ENCODE data around the gene ERCC1.
"Not testable (repeated sequence)": the region's sequence is repeated elsewhere in the genome, so short reads cannot be mapped to it uniquely, and the experiment has no call there.

ERCC1 gene

DNA sequence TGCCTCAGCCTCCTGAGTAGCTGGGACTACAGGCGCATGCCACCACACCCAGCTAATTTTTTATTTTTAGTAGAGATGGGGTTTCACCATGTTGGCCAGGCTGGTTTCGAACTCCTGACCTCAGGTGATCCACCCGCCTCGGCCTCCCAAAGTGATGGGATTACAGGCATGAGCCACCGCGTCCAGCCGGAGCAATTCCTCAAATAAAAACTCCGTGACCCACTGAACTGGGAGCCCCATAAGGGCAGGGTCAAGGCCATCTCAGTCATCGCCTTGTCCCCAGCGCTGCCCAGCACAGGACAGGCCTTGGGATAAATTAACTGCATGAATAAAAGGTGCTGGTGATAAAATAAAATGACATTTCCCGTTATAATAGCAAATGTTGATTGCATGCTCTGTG, 6.2 kb upstream of the ERCC1 start:
- not testable (repeated sequence) for DNase-seq (ENCODE audit: low read depth)

DNA sequence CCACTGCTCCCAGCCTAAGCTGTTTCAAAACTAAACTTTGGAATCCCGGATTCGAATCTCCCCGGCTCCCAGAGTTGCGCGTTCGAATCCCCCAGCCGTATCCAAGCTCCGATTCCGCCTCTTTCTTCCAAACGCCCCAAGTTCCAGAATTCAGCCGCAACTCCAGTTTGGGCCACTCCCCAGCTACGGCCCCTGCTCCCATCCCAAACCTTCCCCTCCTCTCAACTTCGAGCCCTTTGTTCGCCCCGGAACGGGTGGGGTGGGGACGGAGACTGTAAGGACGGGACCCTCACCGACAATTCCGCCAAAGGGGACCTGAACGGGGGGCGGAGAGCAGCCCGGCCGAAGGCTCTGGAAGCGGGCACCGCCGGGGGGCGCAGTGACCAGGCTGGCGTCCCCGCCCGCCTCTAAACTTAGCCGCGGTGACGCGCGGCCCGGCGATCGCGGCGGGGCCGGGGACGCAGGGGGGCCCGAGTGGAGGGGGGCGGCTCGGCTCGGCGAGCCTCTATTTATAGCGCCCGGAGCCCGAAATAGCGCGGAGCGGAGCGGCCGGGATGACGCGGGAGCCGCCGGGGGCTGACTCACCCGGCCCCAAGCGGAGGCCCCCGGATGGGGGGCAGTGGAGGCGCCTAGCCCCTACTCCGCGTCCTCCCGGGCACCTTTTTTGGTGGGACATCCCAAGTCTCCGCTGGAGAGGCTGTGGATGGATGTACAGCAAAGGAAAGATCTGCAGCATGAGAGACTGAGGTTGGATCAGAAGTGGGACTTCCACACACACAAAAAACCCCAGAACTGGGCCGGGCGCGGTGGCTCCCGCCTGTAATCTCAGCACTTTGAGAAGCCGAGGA, 4.9 kb upstream of the ERCC1 start:
- no peak for DNase-seq (ENCODE audit: low read depth)

DNA sequence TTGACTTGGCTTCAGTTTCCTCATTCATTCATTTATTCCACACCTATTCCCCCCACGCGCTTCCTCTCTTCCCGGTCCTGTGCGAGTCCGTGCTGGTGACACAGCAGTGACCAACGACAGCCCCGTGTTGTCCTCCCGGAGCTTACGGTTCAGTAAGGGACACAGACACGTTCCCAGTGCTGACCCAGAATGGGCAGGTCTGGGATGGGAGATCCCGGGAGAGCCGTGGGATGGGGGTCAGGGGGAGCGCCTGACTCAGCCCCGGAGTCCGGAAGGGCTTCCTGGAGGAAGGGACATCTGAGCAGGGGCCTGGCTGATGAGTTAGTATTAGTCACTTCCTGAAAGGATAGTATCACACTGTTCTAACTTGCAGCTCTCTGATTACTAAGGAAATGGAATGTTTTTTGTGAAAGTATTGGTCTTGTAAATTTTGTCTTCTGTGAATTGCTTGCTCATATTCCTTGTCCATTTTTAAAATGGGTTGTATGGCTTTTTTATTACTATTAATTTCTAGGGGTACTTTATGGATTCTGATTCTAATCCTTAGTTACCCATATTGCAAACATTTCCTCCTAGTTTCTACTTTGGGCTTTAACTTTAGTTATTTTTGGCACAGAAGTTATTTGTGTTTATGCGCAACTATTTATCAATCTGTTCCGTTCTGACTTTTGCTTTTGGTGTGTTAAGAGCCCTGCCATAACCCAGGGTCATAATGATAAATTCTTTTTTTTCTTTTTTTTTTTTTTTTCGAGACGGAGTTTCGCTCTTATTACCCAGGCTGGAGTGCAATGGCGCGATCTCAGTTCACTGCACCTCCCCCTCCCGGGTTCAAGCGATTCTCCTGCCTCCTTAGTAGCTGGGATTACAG, 708 bp upstream of the ERCC1 start:
- DNase-seq (ENCODE audit: low read depth): peak; percentile 39

DNA sequence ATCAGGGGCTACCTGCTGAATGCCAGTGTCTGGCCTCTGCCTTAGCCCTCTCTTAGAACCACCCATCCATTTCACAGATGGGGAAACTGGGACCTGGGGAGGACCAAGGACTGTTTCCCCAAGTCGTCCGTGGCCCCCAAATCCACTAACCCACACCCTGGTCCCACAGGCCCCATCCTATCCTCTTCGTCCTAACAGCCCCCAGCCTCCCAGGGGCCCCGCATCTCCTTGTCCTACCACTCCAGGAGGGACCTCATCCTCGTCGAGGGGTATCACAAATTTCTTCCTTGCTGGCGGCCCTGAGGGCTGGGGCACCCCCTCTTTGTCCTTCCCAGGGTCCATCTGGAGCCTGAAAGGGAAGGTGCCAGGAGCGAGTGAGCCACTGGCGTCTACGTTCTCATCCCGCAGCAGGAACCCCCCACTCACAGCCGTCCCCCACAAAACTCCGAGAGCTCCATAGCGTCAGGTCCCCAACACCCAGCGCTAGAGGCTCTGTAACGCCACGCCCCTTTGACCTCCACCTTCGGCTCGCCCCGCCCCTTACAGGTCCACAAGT, 606 bp downstream of the ERCC1 start:
- no peak for DNase-seq (ENCODE audit: low read depth)

DNA sequence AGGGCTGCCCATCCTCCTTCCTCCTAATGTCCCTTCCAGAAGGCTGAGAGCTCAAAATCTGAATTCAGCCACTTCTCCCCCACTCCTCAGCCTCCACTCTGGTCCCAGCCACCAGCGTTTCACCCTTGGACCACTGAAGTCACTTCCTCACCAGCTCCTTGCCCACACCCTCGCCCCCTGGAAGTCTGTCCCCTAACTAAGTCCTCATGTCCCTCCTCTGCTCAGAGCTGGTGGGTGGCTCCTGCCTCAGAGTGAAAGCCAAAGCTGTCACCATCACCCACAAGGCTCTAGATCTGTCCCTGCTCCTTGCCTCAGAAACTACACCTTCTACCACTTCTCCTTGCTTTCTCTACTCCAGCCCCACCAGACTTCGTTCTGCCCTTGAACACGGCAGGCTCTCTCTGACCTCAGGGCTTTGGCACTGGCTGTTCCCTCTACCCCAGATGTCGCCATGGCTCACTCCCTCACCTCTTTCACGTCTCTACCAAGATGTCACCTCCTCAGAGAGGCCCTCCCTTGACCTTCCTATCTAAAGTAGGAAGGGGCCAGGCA, 1.7 kb downstream of the ERCC1 start:
- DNase-seq (ENCODE audit: low read depth): no peak

DNA sequence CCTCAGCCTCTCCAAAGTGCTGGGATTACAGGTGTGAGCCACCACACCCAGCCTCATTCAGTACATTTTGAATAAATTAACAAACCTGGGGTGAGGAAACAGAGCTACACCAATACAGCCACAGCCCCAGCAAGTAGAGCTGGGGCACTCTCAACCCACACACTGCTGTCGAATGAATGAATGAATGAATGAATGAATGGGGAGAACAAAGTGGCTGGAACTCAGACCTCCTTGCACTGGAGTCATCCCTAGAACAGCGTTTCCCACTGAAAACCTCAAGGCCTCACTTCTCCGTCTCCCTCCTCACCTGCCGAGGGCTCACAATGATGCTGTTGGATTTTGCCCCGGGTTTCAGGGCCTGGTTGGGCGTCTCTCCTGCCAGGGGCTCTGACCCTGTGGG, 2.8 kb downstream of the ERCC1 start:
- DNase-seq (ENCODE audit: low read depth): no peak

DNA sequence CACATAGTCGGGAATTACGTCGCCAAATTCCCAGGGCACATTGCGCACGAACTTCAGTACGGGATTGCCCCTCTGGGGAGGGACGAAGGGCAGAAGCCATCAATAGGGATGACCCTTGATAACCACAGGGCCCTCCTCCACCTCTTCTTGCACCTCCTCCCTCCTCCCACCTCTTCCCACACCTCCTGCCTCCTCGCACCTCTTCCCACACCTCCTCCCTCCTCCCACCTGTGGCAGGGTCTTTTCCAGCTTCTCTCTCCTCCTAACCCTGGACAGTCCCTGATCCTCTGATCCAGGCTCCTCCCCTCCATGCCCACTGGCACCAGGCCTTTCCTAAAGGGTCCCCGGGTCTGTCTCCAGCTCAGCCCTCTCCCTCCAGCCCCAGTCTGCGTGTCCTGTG, 3.4 kb downstream of the ERCC1 start:
- DNase-seq (ENCODE audit: low read depth): no peak

DNA sequence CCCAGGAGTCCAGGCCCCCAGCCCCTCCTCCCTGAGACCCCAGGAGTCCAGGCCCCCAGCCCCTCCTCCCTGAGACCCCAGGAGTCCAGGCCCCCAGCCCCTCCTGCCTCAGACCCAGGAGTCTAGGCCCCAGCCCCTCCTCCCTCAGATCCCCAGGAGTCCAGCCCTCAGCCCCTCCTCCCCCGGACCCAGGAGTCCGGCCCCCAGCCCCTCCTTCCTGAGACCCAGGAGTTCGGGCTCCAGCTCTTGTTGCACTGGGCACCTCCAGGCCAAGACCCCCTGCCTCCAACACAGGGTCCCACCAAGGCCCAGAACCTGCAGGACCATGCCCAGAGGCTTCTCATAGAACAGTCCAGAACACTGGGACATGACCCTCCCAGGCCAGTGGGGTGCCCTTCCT, 3.8 kb downstream of the ERCC1 start:
- DNase-seq (ENCODE audit: low read depth): no peak

DNA sequence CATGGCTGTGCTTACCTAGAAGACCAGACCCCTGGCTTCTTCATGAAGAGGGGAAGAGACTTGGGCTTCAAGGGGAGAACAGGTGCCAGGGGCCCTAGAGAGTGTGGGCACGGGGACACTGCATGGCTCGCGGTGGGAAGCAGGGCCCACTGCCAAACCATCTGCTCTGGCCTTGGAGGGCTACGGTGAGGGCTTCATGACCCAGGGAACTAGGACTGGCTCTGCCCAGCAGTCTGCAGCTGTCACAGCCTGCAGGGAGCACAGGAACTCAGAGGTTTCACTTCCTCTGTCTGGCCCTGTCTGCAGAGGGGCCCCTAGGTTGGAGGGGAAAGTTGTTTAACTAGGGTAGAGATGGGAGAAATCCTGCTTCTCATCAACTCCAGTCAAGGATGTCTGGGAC, 4.3 kb downstream of the ERCC1 start:
- no peak for DNase-seq (ENCODE audit: low read depth)

DNA sequence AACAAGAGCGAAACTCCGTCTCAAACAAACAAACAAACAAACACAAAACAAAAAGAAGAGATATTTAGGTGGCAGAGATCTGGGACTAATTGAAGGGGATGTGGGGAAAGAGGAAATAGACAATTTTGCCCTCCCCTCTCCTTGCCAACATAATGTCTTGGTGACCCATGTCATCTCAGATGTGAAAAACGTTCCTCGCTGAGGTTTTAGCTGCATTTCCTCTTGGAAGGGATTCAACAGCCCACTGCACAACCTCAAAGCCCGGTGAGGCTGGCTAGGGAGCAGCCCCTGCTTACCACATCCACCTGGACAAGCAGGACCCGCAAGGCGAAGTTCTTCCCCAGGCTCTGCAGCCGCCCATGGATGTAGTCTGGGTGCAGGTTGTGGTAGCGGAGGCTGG, 4.9 kb downstream of the ERCC1 start:
- no peak for DNase-seq (ENCODE audit: low read depth)

DNA sequence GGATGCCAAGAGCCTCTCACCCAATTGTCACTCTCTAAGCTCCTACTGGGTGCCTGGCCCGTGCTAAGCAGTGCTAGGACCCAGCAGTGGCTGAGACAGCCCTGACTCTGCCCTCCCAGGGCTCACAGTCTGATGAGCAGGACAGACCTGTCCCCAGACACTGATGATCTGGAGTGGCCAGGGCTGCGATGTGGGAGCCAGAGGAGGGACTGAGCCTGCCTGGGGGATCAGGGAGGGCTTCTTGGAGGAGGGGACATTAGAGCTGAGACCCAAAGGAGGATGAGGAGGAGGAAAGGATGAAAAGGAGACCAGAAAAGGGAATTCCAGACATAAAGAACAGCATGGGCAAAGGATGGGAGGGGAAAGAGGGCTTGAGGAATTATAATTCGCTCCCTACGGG, 6.6 kb downstream of the ERCC1 start:
- DNase-seq (ENCODE audit: low read depth): no peak

DNA sequence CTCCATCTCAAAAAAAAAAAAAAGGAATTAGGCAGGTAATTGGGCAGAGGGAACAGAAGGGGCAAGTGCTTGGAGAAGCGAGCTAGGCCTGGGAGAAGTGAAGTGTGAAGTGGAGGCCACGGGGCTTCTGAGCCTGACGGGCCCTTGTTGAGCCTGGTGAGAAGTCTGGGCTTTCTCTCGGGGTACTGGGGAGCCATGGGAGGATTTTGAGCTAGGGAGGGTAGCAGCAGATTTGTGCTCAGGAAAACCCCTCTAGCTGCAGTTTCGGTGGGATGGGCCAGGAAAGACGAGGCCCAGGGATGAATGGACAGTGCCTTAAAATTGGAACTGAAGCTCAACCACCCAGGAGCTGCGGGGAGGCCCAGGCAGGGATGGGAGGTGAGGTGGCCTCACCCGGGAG, 9.2 kb downstream of the ERCC1 start:
- no peak for DNase-seq (ENCODE audit: low read depth)

DNA sequence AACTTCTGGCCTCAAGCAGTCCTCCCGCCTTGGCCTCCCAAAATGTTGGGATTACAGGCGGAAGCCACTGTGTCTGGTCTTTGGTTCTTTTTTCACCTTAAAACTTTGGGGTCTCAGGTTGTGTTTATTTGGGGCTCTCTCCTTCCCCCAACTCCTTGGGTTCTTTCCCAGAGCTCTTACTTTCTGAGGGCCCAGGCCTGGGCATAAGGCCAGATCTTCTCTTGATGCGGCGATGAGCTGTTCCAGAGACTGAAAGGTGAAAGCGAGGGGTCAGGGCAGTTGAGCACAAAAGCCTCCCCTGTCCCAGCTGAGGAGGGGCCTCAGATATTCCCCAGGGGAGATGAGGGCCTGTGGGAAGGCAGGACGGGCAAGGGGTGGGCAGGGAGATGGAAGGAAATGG, 10.2 kb downstream of the ERCC1 start:
- DNase-seq (ENCODE audit: low read depth): no peak

DNA sequence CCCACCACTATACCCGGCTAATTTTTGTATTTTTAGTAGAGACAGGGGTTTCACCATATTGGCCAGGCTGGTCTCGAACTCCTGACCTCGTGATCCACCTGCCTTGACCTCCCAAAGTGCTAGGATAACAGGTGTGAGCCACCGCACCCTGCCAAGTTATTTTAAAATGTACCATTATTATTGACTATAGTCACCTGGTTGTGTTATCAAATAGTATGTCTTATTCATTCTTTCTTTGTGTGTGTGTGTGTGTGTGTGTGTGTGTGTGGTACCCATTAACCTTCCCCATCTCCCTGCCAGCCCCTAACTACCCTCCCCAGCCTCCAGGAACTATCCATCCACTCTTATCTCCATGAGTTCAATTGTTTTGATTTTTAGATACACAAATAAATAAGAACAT, 13.4 kb downstream of the ERCC1 start:
- DNase-seq (ENCODE audit: low read depth): not testable (repeated sequence)

DNA sequence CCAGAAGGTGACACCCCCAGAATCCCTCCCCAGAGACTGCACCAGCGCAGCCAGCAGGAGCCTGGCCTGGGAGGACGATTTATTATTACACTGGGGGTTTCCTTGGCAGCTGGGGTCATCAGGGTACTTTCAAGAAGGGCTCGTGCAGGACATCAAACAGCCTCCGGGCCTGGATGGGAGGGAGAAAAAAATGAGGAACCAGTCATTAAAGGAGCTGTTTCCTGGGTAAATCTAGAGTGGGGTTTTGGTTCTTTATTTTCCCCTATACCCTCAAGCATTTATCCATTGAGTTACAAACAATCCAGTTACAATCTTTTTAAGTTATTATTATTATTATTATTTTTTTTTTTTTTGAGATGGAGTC, 14.2 kb downstream of the ERCC1 start:
- no peak for DNase-seq (ENCODE audit: low read depth)

DNA sequence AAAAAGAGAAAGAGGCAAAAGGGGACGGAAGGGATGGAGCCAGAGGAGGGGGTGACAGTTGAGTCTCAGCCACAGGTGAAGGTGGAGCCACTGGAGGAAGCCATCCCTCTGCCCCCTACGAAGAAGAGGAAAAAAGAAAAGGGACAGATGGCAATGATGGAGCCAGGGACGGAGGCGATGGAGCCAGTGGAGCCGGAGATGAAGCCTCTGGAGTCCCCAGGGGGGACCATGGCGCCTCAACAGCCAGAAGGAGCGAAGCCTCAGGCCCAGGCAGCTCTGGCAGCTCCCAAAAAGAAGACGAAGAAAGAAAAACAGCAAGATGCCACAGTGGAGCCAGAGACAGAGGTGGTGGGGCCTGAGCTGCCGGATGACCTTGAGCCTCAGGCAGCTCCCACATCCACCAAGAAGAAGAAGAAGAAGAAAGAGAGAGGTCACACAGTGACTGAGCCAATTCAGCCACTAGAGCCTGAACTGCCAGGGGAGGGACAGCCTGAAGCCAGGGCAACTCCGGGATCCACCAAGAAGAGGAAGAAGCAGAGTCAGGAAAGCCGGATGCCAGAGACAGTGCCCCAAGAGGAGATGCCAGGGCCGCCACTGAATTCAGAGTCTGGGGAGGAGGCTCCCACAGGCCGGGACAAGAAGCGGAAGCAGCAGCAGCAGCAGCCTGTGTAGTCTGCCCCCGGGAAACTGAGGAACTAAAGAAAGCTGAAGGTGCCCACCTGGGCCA, 14.7 kb downstream of the ERCC1 start:
- DNase-seq (ENCODE audit: low read depth): no peak

DNA sequence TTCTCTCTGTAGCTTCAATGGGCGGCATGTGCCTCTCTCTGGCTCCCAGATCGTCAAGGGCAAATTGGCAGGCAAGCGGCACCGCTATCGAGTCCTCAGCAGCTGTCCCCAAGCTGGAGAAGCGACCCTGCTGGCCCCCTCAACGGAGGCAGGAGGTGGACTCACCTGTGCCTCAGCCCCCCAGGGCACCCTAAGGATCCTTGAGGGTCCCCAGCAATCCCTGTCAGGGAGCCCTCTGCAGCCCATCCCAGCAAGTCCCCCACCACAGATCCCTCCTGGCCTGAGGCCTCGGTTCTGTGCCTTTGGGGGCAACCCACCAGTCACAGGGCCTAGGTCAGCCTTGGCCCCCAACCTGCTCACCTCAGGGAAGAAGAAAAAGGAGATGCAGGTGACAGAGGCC, 15.6 kb downstream of the ERCC1 start:
- DNase-seq (ENCODE audit: low read depth): no peak

DNA sequence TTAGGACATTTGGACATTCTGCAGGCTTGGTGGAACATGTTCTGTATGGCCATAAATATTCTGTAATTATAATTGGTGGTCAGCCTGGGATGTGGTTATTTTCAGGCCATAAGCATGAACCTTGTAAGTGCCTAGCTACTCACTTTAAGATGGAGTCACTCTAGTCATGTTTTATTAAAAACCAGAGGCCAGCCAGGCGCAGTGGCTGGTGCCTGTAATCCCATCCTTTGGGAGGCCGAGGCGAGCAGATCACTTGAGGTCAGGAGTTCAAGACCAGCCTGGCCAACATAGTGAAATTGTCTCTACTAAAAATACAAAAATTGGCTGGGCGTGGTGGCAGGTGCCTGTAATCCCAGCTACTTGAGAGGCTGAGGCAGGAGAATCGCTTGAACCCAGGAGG, 16.1 kb downstream of the ERCC1 start:
- not testable (repeated sequence) for DNase-seq (ENCODE audit: low read depth)

DNA sequence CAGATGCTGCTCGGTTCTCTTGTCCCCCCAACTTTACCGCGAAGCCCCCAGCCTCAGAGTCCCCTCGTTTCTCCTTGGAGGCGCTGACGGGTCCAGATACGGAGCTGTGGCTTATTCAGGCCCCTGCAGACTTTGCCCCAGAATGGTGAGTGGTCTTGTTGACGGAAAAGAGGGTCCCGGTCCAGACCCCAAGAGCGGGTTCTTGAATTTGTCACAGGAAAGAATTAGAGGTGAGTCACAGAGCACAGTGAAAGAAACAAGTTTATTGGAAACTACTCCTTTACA, 16.7 kb downstream of the ERCC1 start:
- no peak for DNase-seq (ENCODE audit: low read depth)

DNA sequence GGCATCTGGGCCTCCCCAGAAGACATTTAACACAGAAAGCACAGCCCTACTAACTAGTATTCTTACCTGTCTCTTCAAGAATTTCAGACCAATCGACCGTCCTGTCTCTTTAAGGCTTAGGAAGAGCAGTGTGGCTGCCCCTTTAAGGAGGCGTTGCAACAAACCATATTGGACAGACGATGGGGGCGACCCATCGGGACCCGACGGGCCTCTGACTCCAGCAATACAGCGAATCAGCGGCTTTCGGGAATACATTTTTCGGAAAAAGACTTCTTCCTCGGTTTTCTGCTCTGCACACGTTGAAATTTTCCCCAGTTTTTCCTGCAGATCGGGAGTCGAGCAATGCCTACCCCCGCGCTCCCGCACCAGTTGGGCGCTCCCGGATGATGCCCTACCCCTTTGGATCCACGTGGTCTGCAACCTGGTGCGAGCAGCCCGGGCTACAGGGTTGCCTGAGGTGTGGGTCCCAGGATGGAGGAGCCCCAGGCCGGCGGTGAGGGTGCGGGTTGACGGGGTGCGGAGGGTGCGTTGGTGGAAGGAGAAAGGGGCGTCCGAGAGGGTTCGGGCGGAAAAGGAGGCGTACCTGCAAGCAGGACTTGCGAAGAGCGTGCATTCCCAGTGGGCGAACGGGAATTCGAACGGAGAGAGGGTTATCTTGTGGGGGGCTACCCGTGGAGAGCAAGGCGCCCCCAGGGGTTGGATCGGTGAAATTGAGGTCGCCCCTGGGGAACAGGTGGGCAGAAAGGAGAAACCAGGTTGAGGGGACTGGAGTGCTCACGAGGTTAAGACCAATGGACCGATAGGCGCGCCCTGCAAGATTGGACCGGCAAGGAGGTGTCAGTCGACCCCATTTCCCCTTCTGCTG, 17.3 kb downstream of the ERCC1 start, which contains the start of gene POLR1G:
Gene POLR1G, plus strand, starts transcription at position 419 of the 865 bp plus-strand sequence. Its CDS starts 53 bp downstream, at position 472.
- DNase-seq (ENCODE audit: low read depth): peak; percentile 63

All from T-helper 22 cell (primary cell).